ENCODE results near the gene MED12L.

The MED12L gene

GRCh38 chr3:151087648-151088047 is 2.2 kb downstream of the MED12L start:
- TF ChIP-seq CTCF (IDR thresholded peaks at IDR 0.05) = no peak
- Histone ChIP-seq H3K9ac (no peak overlapping the region), H3K4me2 (ENCODE audit: low read length) (no peak overlapping the region), H2AFZ (peak overlapping the region; percentile 75), H3K4me3 (ENCODE audit: low read depth, low read length) (no peak overlapping the region), H3K27ac (no peak overlapping the region), H3K79me2 (no peaks in the 10 kb centered on the region), H3K9me3 (ENCODE audit: control insufficient read depth, low read length) (no peaks in the 10 kb centered on the region), H3K36me3 (ENCODE audit: control insufficient read depth, insufficient read depth, low read length) (no peaks in the 10 kb centered on the region), H3K27me3 (ENCODE audit: control insufficient read depth, insufficient read depth, low read length) (no peaks in the 10 kb centered on the region), H3K4me1 (no peaks in the 10 kb centered on the region)

DNA sequence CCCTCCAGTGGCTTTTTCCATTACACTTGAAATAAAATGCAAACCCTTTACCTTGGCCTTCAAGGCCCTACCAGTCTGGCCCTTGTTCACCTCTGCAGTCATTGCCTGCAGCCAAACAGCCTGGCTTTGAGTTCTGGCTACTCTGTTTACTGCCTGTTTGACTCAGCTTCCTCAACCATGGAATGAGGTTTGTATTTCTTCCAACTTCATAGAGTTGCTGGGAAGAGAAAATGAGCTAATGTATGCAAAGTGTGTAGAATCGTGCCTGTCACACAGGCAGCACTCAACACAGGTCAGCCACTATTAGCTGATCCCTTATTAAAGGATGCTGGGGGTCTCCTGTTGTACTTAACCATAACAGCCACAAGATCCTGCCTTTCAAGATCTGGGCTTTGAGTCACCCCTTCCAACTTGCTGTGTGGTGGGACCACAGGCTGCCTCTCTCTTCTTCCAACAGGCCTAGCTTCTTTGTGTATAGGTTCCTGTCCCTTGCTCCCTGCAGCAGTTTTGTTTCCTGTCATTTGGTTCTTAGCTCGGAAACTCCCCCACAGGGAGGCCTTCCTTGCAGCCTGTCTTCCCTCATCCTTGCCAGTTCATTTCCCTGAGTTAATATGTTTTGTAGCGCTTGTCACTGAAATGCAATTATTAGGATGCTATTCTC is 6.4 kb downstream of the MED12L start:
- Histone ChIP-seq H3K4me1 (no peaks in the 10 kb centered on the region), H3K27me3 (ENCODE audit: control insufficient read depth, insufficient read depth, low read length) (no peaks in the 10 kb centered on the region), H2AFZ (no peak overlapping the region), H3K27ac (no peak overlapping the region), H3K9me3 (ENCODE audit: control insufficient read depth, low read length) (no peaks in the 10 kb centered on the region), H3K4me3 (ENCODE audit: low read depth, low read length) (no peak overlapping the region), H3K4me2 (ENCODE audit: low read length) (no peak overlapping the region), H3K9ac (no peak overlapping the region), H3K36me3 (ENCODE audit: control insufficient read depth, insufficient read depth, low read length) (no peaks in the 10 kb centered on the region), H3K79me2 (no peaks in the 10 kb centered on the region)
- no peak for TF ChIP-seq CTCF (IDR thresholded peaks at IDR 0.05)

- H3K27me3 ChIP-seq (ENCODE audit: control insufficient read depth, insufficient read depth, low read length) = no peaks in the 10 kb centered on the region
- H3K27ac ChIP-seq = no peak overlapping the region
- no peak overlapping the region for H3K9ac ChIP-seq
- H2AFZ ChIP-seq = no peak overlapping the region
- H3K9me3 ChIP-seq (ENCODE audit: control insufficient read depth, low read length) = no peaks in the 10 kb centered on the region
- H3K4me3 ChIP-seq (ENCODE audit: low read depth, low read length) = no peak overlapping the region
- no peak for TF ChIP-seq CTCF (IDR thresholded peaks at IDR 0.05)
- H3K4me2 ChIP-seq (ENCODE audit: low read length) = no peak overlapping the region
- H3K79me2 ChIP-seq = no peaks in the 10 kb centered on the region
- no peaks in the 10 kb centered on the region for H3K4me1 ChIP-seq
- H3K36me3 ChIP-seq (ENCODE audit: control insufficient read depth, insufficient read depth, low read length) = no peaks in the 10 kb centered on the region
Measured at GRCh38 chr3:151093148-151093547, 7.7 kb downstream of the MED12L start.

GRCh38 chr3:151093905-151094304 is 8.4 kb downstream of the MED12L start:
- no peak overlapping the region for H3K9ac ChIP-seq
- no peak overlapping the region for H2AFZ ChIP-seq
- no peaks in the 10 kb centered on the region for H3K36me3 ChIP-seq (ENCODE audit: control insufficient read depth, insufficient read depth, low read length)
- no peak for TF ChIP-seq CTCF (IDR thresholded peaks at IDR 0.05)
- H3K9me3 ChIP-seq (ENCODE audit: control insufficient read depth, low read length) = no peaks in the 10 kb centered on the region
- no peak overlapping the region for H3K4me3 ChIP-seq (ENCODE audit: low read depth, low read length)
- H3K27me3 ChIP-seq (ENCODE audit: control insufficient read depth, insufficient read depth, low read length) = no peaks in the 10 kb centered on the region
- H3K27ac ChIP-seq = no peak overlapping the region
- H3K4me1 ChIP-seq = no peaks in the 10 kb centered on the region
- no peak overlapping the region for H3K4me2 ChIP-seq (ENCODE audit: low read length)
- no peaks in the 10 kb centered on the region for H3K79me2 ChIP-seq

GRCh38 chr3:151096716-151097115 is 11.3 kb downstream of the MED12L start:
- Histone ChIP-seq H3K4me3 (ENCODE audit: low read depth, low read length) (no peak overlapping the region), H3K79me2 (no peaks in the 10 kb centered on the region), H3K9ac (no peak overlapping the region), H3K9me3 (ENCODE audit: control insufficient read depth, low read length) (no peaks in the 10 kb centered on the region), H3K4me2 (ENCODE audit: low read length) (no peak overlapping the region), H3K27ac (no peak overlapping the region), H3K36me3 (ENCODE audit: control insufficient read depth, insufficient read depth, low read length) (no peaks in the 10 kb centered on the region), H3K27me3 (ENCODE audit: control insufficient read depth, insufficient read depth, low read length) (no peaks in the 10 kb centered on the region), H2AFZ (no peak overlapping the region), H3K4me1 (no peaks in the 10 kb centered on the region)
- no peak for TF ChIP-seq CTCF (IDR thresholded peaks at IDR 0.05)
